GM12878 (cell line): ENCODE data around the gene ISL1. TPM values are rescaled to one million over a fixed set of nuclear protein-coding genes. Genes with fewer than 3 reads are reported as not detected.

Experiments used
- ATAC-seq: fragments of 200-7000 bp; cut with Tn5 transposase; 3 replicates; pipeline ENCODE4 v1.9.1; 2020; ENCODE audit warnings: mild to moderate bottlenecking, moderate library complexity
- BruUV-seq: library from RNA; stranded (reverse); fragments of 400-500 nt; replicated peaks from 2 replicates; lab custom pipeline; 2021; lab: Mats Ljungman, UMichigan
- CTCF ChIA-PET: fragments of 300-600 bp; sonication (Branson Sonifier 250); formaldehyde crosslinking; extraction: SDS; loops from one replicate; lab custom pipeline; 2021; ENCODE audit warnings: inconsistent platforms; lab: Yijun Ruan, JAX
- POLR2A ChIA-PET: fragments of 350-600 bp; formaldehyde crosslinking; extraction: SDS; loops from one replicate; lab custom pipeline; 2021; ENCODE audit warnings: inconsistent platforms; lab: Charles Lee
- RAD21 ChIA-PET: fragments of 300-600 bp; sonication (Branson Sonifier 250); formaldehyde crosslinking; loops from one replicate; lab custom pipeline; 2023; ENCODE audit warnings: antibody characterized with exemption; ENCODE audit not compliant: unreplicated experiment; lab: Charles Lee
- SMC1A ChIA-PET: fragments of 300-600 bp; sonication (Branson Sonifier 250); formaldehyde crosslinking; loops from one replicate; lab custom pipeline; 2023; ENCODE audit not compliant: unreplicated experiment, uncharacterized antibody; lab: Charles Lee
- DNase-seq: peaks from one replicate; pipeline ENCODE4 v3.0.0-alpha.2; 2011; ENCODE audit warnings: low read depth, low spot score
- FAIRE-seq: peaks from 3 replicates; lab custom pipeline; 2011; peaks lifted over from hg19 to GRCh38; lab: Jason Lieb, UNC
- H2AFZ ChIP-seq: 2 replicates; pipeline ENCODE4 v1.6.0; 2011; ENCODE audit warnings: low read depth, low read length, control low read depth; ENCODE audit not compliant: control insufficient read depth
- H3K27ac ChIP-seq: 2 replicates; pipeline ENCODE4 v1.5.1; 2011; ENCODE audit warnings: control low read depth; ENCODE audit not compliant: control insufficient read depth, insufficient read depth
- H3K27me3 ChIP-seq, 2 experiments: replicated peaks in 1 of 2; 2 replicates each; pipeline versions ENCODE4 v1.6.0 to v1.6.1; 2011; ENCODE audit warnings: low read length in 1 of 2; ENCODE audit not compliant: control insufficient read depth in 2 of 2, insufficient read depth in 2 of 2
- H3K36me3 ChIP-seq, 2 experiments: 2 replicates each; pipeline ENCODE4 v1.5.1; 2011; ENCODE audit warnings: low read length in 1 of 2; ENCODE audit not compliant: control insufficient read depth in 2 of 2, insufficient read depth in 2 of 2
- H3K4me1 ChIP-seq: 2 replicates; pipeline ENCODE4 v1.6.1; 2011; ENCODE audit warnings: mild to moderate bottlenecking, low read length, moderate library complexity, mixed read lengths; ENCODE audit not compliant: control insufficient read depth, insufficient read depth
- H3K4me2 ChIP-seq: 2 replicates; pipeline ENCODE4 v1.6.0; 2011; ENCODE audit warnings: control low read depth; ENCODE audit not compliant: control insufficient read depth, insufficient read depth
- H3K4me3 ChIP-seq: fragments of 200-600 bp; sonication (generic); 2 replicates; pipeline ENCODE4 v1.5.1; 2016
- H3K79me2 ChIP-seq: 2 replicates; pipeline ENCODE4 v1.6.0; 2011; ENCODE audit warnings: low read length; ENCODE audit not compliant: control insufficient read depth, insufficient read depth
- H3K9ac ChIP-seq: 2 replicates; pipeline ENCODE4 v1.8.0; 2011; ENCODE audit warnings: low read length, control low read depth, mixed read lengths; ENCODE audit not compliant: control insufficient read depth, insufficient read depth
- H3K9me3 ChIP-seq: replicated peaks from 3 replicates; pipeline ENCODE4 v1.5.1; 2011; ENCODE audit warnings: mild to moderate bottlenecking, low read length; ENCODE audit not compliant: control insufficient read depth, insufficient read depth
- H4K20me1 ChIP-seq: 2 replicates; pipeline ENCODE4 v1.6.0; 2011; ENCODE audit not compliant: control insufficient read depth, insufficient read depth
- ASH2L ChIP-seq: fragments of 300-600, 200-600 bp; sonication (generic); IDR thresholded peaks from 2 replicates; pipeline ENCODE4 v1.6.1; 2017; ENCODE audit warnings: low read depth, mild to moderate bottlenecking, borderline replicate concordance
- CBFB ChIP-seq: IDR thresholded peaks from 2 replicates; pipeline ENCODE4 v1.6.1; 2016; ENCODE audit warnings: antibody characterized with exemption, low read depth
- CHD2 ChIP-seq: IDR thresholded peaks from 2 replicates; pipeline ENCODE4 v1.6.1; 2011; ENCODE audit warnings: low read depth, low read length, improper control_type of control experiment, borderline replicate concordance
- CHD4 ChIP-seq: fragments of 200-600 bp; sonication (generic); IDR thresholded peaks from 2 replicates; pipeline ENCODE4 v1.6.1; 2016; ENCODE audit warnings: mild to moderate bottlenecking
- EGR1 ChIP-seq, 2 experiments: IDR thresholded peaks; 1 replicate in 1 of 2; 2 replicates in 1 of 2; pipeline ENCODE4 v1.6.1; 2011 to 2012; ENCODE audit warnings: low read depth in 2 of 2, low read length in 2 of 2, borderline replicate concordance in 1 of 2, mild to moderate bottlenecking in 1 of 2, moderate library complexity in 1 of 2
- EP300 ChIP-seq, 2 experiments: fragments of 150-350 bp in 1 of 2; IDR thresholded peaks; 2 replicates each; pipeline ENCODE4 v1.6.1; 2011 to 2012; ENCODE audit warnings: low read depth in 2 of 2, low read length in 2 of 2, borderline replicate concordance in 1 of 2, improper control_type of control experiment in 1 of 2, inconsistent platforms in 1 of 2; ENCODE audit not compliant: control insufficient read depth in 1 of 2
- FOXK2 ChIP-seq: fragments of 450-650 bp; IDR thresholded peaks from 2 replicates; pipeline ENCODE4 v1.6.1; 2017; ENCODE audit warnings: mild to moderate bottlenecking, moderate library complexity
- HDGF ChIP-seq: fragments of 450-650 bp; IDR thresholded peaks from 2 replicates; pipeline ENCODE4 v1.6.1; 2016; ENCODE audit warnings: antibody characterized with exemption
- RCOR1 ChIP-seq: conservative IDR thresholded peaks from 2 replicates; pipeline ENCODE4 v1.6.1; 2012; ENCODE audit warnings: low read depth, low read length, improper control_type of control experiment
- YBX1 ChIP-seq: fragments of 450-650 bp; IDR thresholded peaks from 2 replicates; pipeline ENCODE4 v1.6.1; 2016; ENCODE audit warnings: antibody characterized with exemption
- ZNF207 ChIP-seq: fragments of 450-650 bp; IDR thresholded peaks from 2 replicates; pipeline ENCODE4 v1.6.1; 2014; ENCODE audit warnings: antibody characterized with exemption, mild to moderate bottlenecking, borderline replicate concordance
- WGBS: methylation state at CpG from one replicate; pipeline ENCODE4 v1.1.6; 2016; ENCODE audit warnings: low lambda C conversion rate; ENCODE audit not compliant: insufficient replicate concordance, insufficient coverage; ENCODE audit errors: missing lambda C conversion rate; 5-methylcytosine and 5-hydroxymethylcytosine counted together
- in situ Hi-C: fragments of 300-500 bp; cut with MboI; formaldehyde crosslinking; loops from 9 replicates; pipeline ENCODE4 v1.14.3; 2018; ENCODE audit warnings: mixed read lengths
- intact Hi-C: fragments of 100-400 bp; cut with micrococcal nuclease; formaldehyde crosslinking; loops from one replicate; pipeline ENCODE4 v1.14.2; 2022; ENCODE audit not compliant: unreplicated experiment
- polyA plus RNA-seq, 11 experiments: library from polyadenylated mRNA; depleted of rRNA in 4 of 11; unstranded in 6 of 11; stranded (reverse) in 5 of 11; fragments of >200 nt; fragmentation: Nextera tagmentation in 4 of 11; fragmentation: Illumina TruSeq in 1 of 11; extraction: Ambion mirVana in 4 of 11; extraction: Trizol in 1 of 11; gene quantifications; 1 replicate in 1 of 11; 2 replicates in 10 of 11; pipeline versions ENCODE4 v1.2.1 to v1.2.3, GENCODE V29; 2011 to 2016; ENCODE audit warnings: inconsistent platforms in 2 of 11, missing spikeins in 2 of 11, low read depth in 1 of 11
- total RNA-seq, 4 experiments: library from RNA; depleted of rRNA in 3 of 4; stranded (reverse); fragments of >200 nt in 3 of 4; fragmentation: Illumina TruSeq in 1 of 4; extraction: Trizol in 1 of 4; gene quantifications; 2 replicates each; pipeline versions ENCODE4 v1.2.1 to v1.2.3, GENCODE V29; 2013 to 2021
- TF ChIP-seq, protein P1 (sequence below): fragments of 450-650 bp; IDR thresholded peaks from 2 replicates; pipeline ENCODE4 v1.6.1; 2017; ENCODE audit warnings: mild to moderate bottlenecking, low read depth, inconsistent platforms; ENCODE audit not compliant: poor library complexity, severe bottlenecking

The ISL1 gene
- total and polyA plus RNA-seq, 10 of the 15 experiments (the other 5 are each of a cell fraction or from before 2014, with no cell fraction given) = 0.08 TPM; not detected in 9

DNA sequence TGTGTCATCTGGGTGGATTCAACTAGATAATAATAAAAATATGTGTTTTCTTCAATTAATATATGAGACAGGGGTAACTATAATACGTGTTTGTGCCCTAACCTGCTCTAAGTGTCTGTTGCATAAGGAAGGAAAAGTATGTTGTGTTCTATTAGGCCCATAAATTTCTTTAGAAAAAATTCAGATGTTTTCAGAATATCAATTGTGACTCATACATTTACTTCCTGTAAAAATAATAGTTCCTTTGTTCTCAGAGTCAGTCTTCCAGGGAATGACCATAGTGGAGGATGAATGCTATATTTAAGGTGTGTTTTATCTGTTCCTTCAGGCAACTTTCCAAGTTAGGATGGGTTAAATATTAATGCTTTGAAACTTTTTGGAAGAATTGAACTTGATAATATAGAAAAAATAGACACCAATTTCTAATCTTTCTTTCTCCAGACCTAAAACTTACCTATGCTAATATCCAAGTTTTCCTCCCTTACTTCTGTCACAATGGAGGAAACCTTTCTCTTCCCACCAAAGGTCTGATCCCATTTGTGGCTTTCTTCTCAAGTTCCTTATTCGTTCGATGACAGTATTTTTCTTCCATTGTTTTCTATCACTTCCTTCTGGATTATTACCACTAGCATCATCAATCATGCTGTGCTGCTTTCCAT is 49.9 kb downstream of the ISL1 start:
- in situ Hi-C loops = no loop called here
- H3K79me2 ChIP-seq = no peaks in the 10 kb centered on the region
- no TSS peak for BruUV-seq
- no peaks in the 10 kb centered on the region for H4K20me1 ChIP-seq
- no peak overlapping the region for H2AFZ ChIP-seq
- H3K27me3 ChIP-seq = no peaks in the 10 kb centered on the region
- ChIA-PET CTCF (interaction anchor here (0.7 kb wide), 1 partner anchor 879 kb away, joined by 4 read pairs; no protein-coding TSS in a partner anchor), SMC1A (no interaction called here), POLR2A (no interaction called here)
- H3K9ac ChIP-seq = no peak overlapping the region
- H3K4me2 ChIP-seq = no peak overlapping the region
- WGBS = 45% methylated on average over 3 of the region's 3 CpGs
- no peaks in the 10 kb centered on the region for H3K4me1 ChIP-seq
- H3K4me3 ChIP-seq = no peak overlapping the region
- FAIRE-seq (no peak), DNase-seq (no peak), ATAC-seq (no peak)
- intact Hi-C loops = no loop called here
- H3K27ac ChIP-seq = no peak overlapping the region
- TF ChIP-seq, protein P1, sequence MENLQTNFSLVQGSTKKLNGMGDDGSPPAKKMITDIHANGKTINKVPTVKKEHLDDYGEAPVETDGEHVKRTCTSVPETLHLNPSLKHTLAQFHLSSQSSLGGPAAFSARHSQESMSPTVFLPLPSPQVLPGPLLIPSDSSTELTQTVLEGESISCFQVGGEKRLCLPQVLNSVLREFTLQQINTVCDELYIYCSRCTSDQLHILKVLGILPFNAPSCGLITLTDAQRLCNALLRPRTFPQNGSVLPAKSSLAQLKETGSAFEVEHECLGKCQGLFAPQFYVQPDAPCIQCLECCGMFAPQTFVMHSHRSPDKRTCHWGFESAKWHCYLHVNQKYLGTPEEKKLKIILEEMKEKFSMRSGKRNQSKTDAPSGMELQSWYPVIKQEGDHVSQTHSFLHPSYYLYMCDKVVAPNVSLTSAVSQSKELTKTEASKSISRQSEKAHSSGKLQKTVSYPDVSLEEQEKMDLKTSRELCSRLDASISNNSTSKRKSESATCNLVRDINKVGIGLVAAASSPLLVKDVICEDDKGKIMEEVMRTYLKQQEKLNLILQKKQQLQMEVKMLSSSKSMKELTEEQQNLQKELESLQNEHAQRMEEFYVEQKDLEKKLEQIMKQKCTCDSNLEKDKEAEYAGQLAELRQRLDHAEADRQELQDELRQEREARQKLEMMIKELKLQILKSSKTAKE = no peak
- TF ChIP-seq RCOR1 = no peak
- TF ChIP-seq CHD2 = no peak
- no peak for TF ChIP-seq EP300 (IDR thresholded peaks at IDR 0.05; ENCODE audit: borderline replicate concordance in 1 of 2, control insufficient read depth in 1 of 2, low read depth in 2 of 2, low read length in 2 of 2)
- TF ChIP-seq ASH2L = no peak
- no peak for TF ChIP-seq CBFB
- no peak for TF ChIP-seq EGR1 (IDR thresholded peaks at IDR 0.05; ENCODE audit: borderline replicate concordance in 1 of 2, low read depth in 2 of 2, low read length in 2 of 2)
- TF ChIP-seq YBX1 = no peak
- no peak for TF ChIP-seq HDGF
- no peak for TF ChIP-seq ZNF207
- TF ChIP-seq CHD4 = no peak
- TF ChIP-seq FOXK2 = no peak
- TF ChIP-seq, all 136 proteins: peak for 0
- Histone ChIP-seq H3K9me3 (no peaks in the 10 kb centered on the region), H3K36me3 (no peaks in the 10 kb centered on the region)
- RAD21 ChIA-PET = no interaction called here
